ENCODE results near the gene LIMK2. TPM values are rescaled to one million over a fixed set of nuclear protein-coding genes. Genes with fewer than 3 reads are reported as not detected.
A peak's percentile ranks its signal among the peaks of the same experiment; 100 is the strongest.

The LIMK2 gene
- total RNA-seq, 1 donor from 2014 or later, result 61.2 TPM

DNA sequence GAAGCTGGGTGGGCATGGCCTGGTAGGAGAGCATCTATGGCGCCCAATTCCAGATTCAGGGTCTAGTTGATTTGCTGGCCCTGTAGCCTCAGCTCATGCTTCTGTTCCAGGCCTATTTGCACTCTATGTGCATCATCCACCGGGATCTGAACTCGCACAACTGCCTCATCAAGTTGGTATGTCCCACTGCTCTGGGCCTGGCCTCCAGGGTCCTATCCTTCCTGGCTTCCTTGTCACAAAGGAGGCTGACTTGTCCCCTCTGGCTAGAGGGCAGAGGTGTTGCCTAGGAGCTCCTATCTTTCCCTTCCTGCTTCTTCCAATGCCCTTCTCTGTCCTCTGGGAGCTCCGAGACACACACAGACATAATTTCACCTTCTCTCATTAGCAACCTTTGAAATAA lies 58.9 kb downstream of the LIMK2 start:
- ATAC-seq (no peak), DNase-seq (no peak)
- TF ChIP-seq, protein P1, sequence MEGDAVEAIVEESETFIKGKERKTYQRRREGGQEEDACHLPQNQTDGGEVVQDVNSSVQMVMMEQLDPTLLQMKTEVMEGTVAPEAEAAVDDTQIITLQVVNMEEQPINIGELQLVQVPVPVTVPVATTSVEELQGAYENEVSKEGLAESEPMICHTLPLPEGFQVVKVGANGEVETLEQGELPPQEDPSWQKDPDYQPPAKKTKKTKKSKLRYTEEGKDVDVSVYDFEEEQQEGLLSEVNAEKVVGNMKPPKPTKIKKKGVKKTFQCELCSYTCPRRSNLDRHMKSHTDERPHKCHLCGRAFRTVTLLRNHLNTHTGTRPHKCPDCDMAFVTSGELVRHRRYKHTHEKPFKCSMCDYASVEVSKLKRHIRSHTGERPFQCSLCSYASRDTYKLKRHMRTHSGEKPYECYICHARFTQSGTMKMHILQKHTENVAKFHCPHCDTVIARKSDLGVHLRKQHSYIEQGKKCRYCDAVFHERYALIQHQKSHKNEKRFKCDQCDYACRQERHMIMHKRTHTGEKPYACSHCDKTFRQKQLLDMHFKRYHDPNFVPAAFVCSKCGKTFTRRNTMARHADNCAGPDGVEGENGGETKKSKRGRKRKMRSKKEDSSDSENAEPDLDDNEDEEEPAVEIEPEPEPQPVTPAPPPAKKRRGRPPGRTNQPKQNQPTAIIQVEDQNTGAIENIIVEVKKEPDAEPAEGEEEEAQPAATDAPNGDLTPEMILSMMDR (IDR thresholded peaks at IDR 0.05), result no peak
- Histone ChIP-seq H3K27ac (peak overlapping the region; percentile 15), H3K36me3 (peaks cover 90% of the 10 kb centered on the region), H3K27me3 (ENCODE audit: low read depth) (no peaks in the 10 kb centered on the region), H3K4me3 (no peak overlapping the region), H3K4me1 (peaks cover 18% of the 10 kb centered on the region), H3K9me3 (no peaks in the 10 kb centered on the region)
- intact Hi-C loops (cut with DNase I), result no loop called here

DNA sequence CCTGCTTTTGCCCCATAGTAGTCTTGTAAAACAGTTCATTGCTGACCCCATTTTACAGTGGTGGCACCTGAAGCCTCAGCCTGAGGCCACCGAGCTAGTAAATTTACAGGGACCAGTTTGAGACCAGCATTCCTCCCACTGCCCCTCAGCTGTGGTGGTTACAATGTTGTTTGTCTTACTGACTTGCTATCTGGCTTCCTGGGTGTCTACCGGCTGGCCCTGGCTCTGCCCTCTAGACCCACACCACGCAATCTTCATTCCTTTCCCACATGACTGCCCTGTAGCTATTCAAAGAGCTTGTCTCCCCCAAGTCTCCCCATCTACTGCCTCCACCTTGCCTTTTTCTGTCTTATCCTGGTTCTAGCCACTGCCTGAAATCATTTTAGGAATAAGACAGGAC lies 59.4 kb downstream of the LIMK2 start:
- ATAC-seq, result no peak
- intact Hi-C loops (cut with DNase I), result no loop called here
- H3K36me3 ChIP-seq, result peaks cover 86% of the 10 kb centered on the region
- H3K27me3 ChIP-seq (ENCODE audit: low read depth), result no peaks in the 10 kb centered on the region
- no peak overlapping the region for H3K4me3 ChIP-seq
- peak overlapping the region; percentile 15 for H3K27ac ChIP-seq
- H3K4me1 ChIP-seq, result peaks cover 18% of the 10 kb centered on the region
- TF ChIP-seq, protein P1 (IDR thresholded peaks at IDR 0.05), result no peak
- no peak for DNase-seq
- H3K9me3 ChIP-seq, result no peaks in the 10 kb centered on the region

DNA sequence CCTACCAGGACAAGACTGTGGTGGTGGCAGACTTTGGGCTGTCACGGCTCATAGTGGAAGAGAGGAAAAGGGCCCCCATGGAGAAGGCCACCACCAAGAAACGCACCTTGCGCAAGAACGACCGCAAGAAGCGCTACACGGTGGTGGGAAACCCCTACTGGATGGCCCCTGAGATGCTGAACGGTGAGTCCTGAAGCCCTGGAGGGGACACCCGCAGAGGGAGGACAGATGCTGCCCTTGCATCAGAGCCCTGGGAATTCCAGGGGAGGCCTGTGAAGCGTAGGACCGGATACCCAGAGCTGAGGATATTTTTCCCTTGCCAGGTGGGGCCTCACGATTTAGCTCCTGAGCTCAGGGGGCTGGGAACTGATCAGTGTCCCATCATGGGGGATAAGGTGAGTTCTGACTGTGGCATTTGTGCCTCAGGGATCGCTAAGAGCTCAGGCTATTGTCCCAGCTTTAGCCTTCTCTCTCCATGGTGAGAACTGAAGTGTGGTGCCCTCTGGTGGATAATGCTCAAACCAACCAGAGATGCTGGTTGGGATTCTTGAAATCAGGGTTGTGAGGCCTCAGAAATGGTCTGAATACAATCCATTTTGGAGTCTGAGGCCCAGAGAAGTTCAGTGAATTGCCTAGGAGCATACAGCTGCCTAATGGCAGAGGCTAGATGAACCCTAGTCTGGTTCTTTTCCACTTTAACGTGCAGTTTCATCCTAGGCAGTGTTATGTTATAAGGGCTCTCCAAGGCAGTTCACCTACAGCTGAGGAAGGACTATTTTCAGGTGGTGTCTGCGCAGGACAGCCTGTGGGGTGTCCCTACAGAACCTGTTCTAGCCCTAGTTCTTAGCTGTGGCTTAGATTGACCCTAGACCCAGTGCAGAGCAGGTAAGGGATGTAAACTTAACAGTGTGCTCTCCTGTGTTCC lies 60.7 kb downstream of the LIMK2 start:
- TF ChIP-seq, protein P1 (IDR thresholded peaks at IDR 0.05), result peak; percentile 75
- peaks cover 21% of the 10 kb centered on the region for H3K4me1 ChIP-seq
- no peak overlapping the region for H3K4me3 ChIP-seq
- no peaks in the 10 kb centered on the region for H3K9me3 ChIP-seq
- intact Hi-C loops (cut with DNase I), result no loop called here
- H3K27ac ChIP-seq, result no peak overlapping the region
- ATAC-seq (peak; percentile 76 to 78), DNase-seq (no peak)
- H3K27me3 ChIP-seq (ENCODE audit: low read depth), result no peaks in the 10 kb centered on the region
- H3K36me3 ChIP-seq, result peaks cover 85% of the 10 kb centered on the region

DNA sequence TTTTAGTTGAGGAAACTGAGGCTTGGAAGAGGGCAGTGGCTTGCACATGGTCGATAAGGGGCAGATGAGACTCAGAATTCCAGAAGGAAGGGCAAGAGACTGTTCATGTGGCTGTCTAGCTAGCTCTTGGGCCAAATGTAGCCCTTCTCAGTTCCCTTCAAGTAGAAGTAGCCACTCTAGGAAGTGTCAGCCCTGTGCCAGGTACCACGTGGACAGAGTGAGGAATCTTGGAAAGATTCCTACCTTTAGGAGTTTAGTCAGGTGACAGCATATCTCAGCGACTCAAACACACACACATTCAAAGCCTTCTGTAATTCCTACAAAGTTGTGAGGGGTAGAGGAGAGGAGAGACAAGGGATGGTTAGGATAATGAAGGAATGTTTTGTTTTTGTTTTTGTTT lies 61.9 kb downstream of the LIMK2 start:
- Histone ChIP-seq H3K4me3 (no peak overlapping the region), H3K27me3 (ENCODE audit: low read depth) (no peaks in the 10 kb centered on the region), H3K9me3 (no peaks in the 10 kb centered on the region), H3K27ac (no peak overlapping the region), H3K4me1 (peaks cover 33% of the 10 kb centered on the region), H3K36me3 (peaks cover 84% of the 10 kb centered on the region)
- intact Hi-C loops (cut with DNase I), result no loop called here
- DNase-seq (no peak), ATAC-seq (peak; percentile 68 to 83)
- TF ChIP-seq, protein P1 (IDR thresholded peaks at IDR 0.05), result no peak

DNA sequence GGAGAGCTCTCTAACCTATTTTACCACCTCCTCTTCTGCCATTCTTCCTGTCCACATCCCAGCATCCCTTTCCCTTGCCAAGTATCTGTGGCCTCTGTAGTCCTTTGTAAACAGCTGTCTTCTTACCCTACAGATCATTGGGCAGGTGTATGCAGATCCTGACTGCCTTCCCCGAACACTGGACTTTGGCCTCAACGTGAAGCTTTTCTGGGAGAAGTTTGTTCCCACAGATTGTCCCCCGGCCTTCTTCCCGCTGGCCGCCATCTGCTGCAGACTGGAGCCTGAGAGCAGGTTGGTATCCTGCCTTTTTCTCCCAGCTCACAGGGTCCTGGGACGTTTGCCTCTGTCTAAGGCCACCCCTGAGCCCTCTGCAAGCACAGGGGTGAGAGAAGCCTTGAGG lies 62.9 kb downstream of the LIMK2 start:
- no peaks in the 10 kb centered on the region for H3K9me3 ChIP-seq
- peaks cover 34% of the 10 kb centered on the region for H3K4me1 ChIP-seq
- H3K27ac ChIP-seq, result no peak overlapping the region
- DNase-seq (no peak), ATAC-seq (no peak)
- H3K4me3 ChIP-seq, result no peak overlapping the region
- TF ChIP-seq, protein P1 (IDR thresholded peaks at IDR 0.05), result no peak
- intact Hi-C loops (cut with DNase I), result no loop called here
- H3K27me3 ChIP-seq (ENCODE audit: low read depth), result no peaks in the 10 kb centered on the region
- H3K36me3 ChIP-seq, result peaks cover 86% of the 10 kb centered on the region

Measured in lower lobe of right lung (tissue), 2 donors.